Spleen (tissue), 11 donors: Measurements from ENCODE around the gene EP400. TPM values are rescaled to one million over a fixed set of nuclear protein-coding genes. Genes with fewer than 3 reads are reported as not detected.
A peak's percentile ranks its signal among the peaks of the same experiment; 100 is the strongest.

ENCODE experiments used
- DNase-seq: peaks from one replicate; pipeline ENCODE4 v3.0.0-alpha.2; 2020
- H3K27ac ChIP-seq, 8 donors: fragments of 200-600 bp; sonication (generic) in 7 of 8; 1 replicate in 4 of 8; 2 replicates in 4 of 8; pipeline versions ENCODE4 v1.5.0 to v1.8.0; 2016 to 2021; ENCODE audit warnings: inconsistent platforms in 4 of 8, mild to moderate bottlenecking in 4 of 8, moderate library complexity in 1 of 8
- H3K27me3 ChIP-seq, 7 donors: fragments of 200-600 bp; sonication (generic) in 6 of 7; replicated peaks in 1 of 7; 1 replicate in 4 of 7; 2 replicates in 3 of 7; pipeline versions ENCODE4 v1.5.0 to v1.8.0; 2016 to 2021; ENCODE audit warnings: inconsistent platforms in 3 of 7, mild to moderate bottlenecking in 1 of 7
- H3K36me3 ChIP-seq, 6 donors: fragments of 200-600 bp; sonication (generic) in 5 of 6; 1 replicate in 4 of 6; 2 replicates in 2 of 6; pipeline versions ENCODE4 v1.5.0 to v1.8.0; 2016 to 2021; ENCODE audit warnings: inconsistent platforms in 2 of 6
- H3K4me1 ChIP-seq, 6 donors: fragments of 200-600 bp; sonication (generic) in 5 of 6; 1 replicate in 3 of 6; 2 replicates in 3 of 6; pipeline versions ENCODE4 v1.5.0 to v1.8.0; 2016 to 2021; ENCODE audit warnings: inconsistent platforms in 3 of 6
- H3K4me3 ChIP-seq, 8 donors: fragments of 200-600 bp; sonication (generic) in 7 of 8; 1 replicate in 4 of 8; 2 replicates in 4 of 8; pipeline versions ENCODE4 v1.5.0 to v1.8.0; 2016 to 2021; ENCODE audit warnings: inconsistent platforms in 4 of 8, mild to moderate bottlenecking in 4 of 8, moderate library complexity in 2 of 8
- H3K9me3 ChIP-seq, 8 donors: fragments of 200-600 bp; sonication (generic) in 7 of 8; 1 replicate in 4 of 8; 2 replicates in 4 of 8; pipeline versions ENCODE4 v1.5.0 to v1.8.0; 2016 to 2021; ENCODE audit warnings: inconsistent platforms in 4 of 8
- CTCF ChIP-seq, 11 experiments: fragments of 200-600 bp in 7 of 11; fragments of 450-650 bp in 4 of 11; sonication (generic) in 4 of 11; IDR thresholded peaks in 8 of 11; conservative IDR thresholded peaks in 3 of 11; 1 replicate in 7 of 11; 2 replicates in 4 of 11; pipeline versions ENCODE4 v1.4.0 to v1.8.0; 2016 to 2021; ENCODE audit warnings: antibody characterized with exemption in 11 of 11, inconsistent platforms in 4 of 11, mild to moderate bottlenecking in 1 of 11
- POLR2A ChIP-seq, 3 donors: fragments of 450-650 bp; IDR thresholded peaks; one replicate each; pipeline ENCODE4 v1.5.1; 2017; ENCODE audit warnings: antibody characterized with exemption in 3 of 3, mild to moderate bottlenecking in 1 of 3
- POLR2AphosphoS5 ChIP-seq, 3 donors: sonication (generic); formaldehyde crosslinking; IDR thresholded peaks; one replicate each; pipeline ENCODE4 v1.5.1; 2017; ENCODE audit warnings: antibody characterized with exemption in 3 of 3
- WGBS, 5 donors: extraction: QIAGEN DNeasy Blood & Tissue Kit in 3 of 5; methylation state at CpG; one replicate each; pipeline versions ENCODE4 v1.1.5 to v1.1.7; 2013 to 2018; 5-methylcytosine and 5-hydroxymethylcytosine counted together
- intact Hi-C: fragments of 100-400 bp; cut with DNase I; formaldehyde crosslinking; loops from one replicate; pipeline ENCODE4 v1.15.0; 2023; ENCODE audit warnings: low total_unique reads
- polyA plus RNA-seq, 3 donors: library from polyadenylated mRNA; stranded (reverse); fragments of 200-250 nt; gene quantifications; one replicate each; pipeline ENCODE4 v1.2.1, GENCODE V29; 2013
- total RNA-seq, 7 donors: library from RNA; depleted of rRNA in 3 of 7; stranded (reverse); fragments of >200 nt in 3 of 7; fragmentation: NEBNext Ultra II Directional in 4 of 7; extraction: Animal tissue kit (Norgen Biotek cat#: 25700) in 4 of 7; gene quantifications; one replicate each; pipeline versions ENCODE4 v1.1.0 to v1.2.1, GENCODE V29; 2016 to 2021
- donor health status: healthy with polysubstance abuse.
- donor health status: DM: no; HTN: no; CAD: no; lungs with moderate emphysema.
- donor health status: DM: no; HTN: no; CAD: no.
- donor health status: Bipolar disorder and iron deficiency.
- donor health status: healthy.
- donor health status: DM: no; HTN: no; CAD: no.
- donor health status: DM: yes; HTN: yes; CAD: no.

EP400 gene
- total and polyA plus RNA-seq, 10 donors = 11.8 to 70.2 (median 45.6) TPM

GRCh38 chr12:131929581-131930456 is 19.9 kb upstream of the EP400 start:
- intact Hi-C loops = no loop called here
- peaks cover 11 to 57% (median 28%) of the 10 kb centered on the region in 6 donors for H3K4me1 ChIP-seq
- peak overlapping the region; percentile 15 to 96 (median 92) for H3K27ac ChIP-seq
- no peaks in the 10 kb centered on the region for H3K27me3 ChIP-seq
- H3K9me3 ChIP-seq = no peaks in the 10 kb centered on the region
- peaks cover 5 to 40% (median 34%) of the 10 kb centered on the region in 6 donors for H3K36me3 ChIP-seq
- DNase-seq = peak; percentile 90
- 0 to 2% (median 1%) methylated on average over 32 to 87 of the region's 87 CpGs for WGBS, 5 donors
- TF ChIP-seq CTCF (IDR thresholded peaks at IDR 0.05 in 8 of 11, conservative IDR thresholded peaks at IDR 0.05 in 3 of 11) (no peak), POLR2A (IDR thresholded peaks at IDR 0.05) (no peak), POLR2AphosphoS5 (IDR thresholded peaks at IDR 0.05) (peak in 2 of 3 donors; percentile 34 to 52)
- H3K4me3 ChIP-seq = peak overlapping the region; percentile 62 to 96 (median 84)

GRCh38 chr12:131930510-131930909 is 19.2 kb upstream of the EP400 start:
- TF ChIP-seq CTCF (IDR thresholded peaks at IDR 0.05 in 8 of 11, conservative IDR thresholded peaks at IDR 0.05 in 3 of 11) (no peak), POLR2AphosphoS5 (IDR thresholded peaks at IDR 0.05) (no peak), POLR2A (IDR thresholded peaks at IDR 0.05) (no peak)
- Histone ChIP-seq H3K36me3 (peaks cover 5 to 47% (median 37%) of the 10 kb centered on the region in 6 donors), H3K27ac (peak overlapping the region in 3 of 8 donors; percentile 93 to 96 (median 94)), H3K4me1 (peaks cover 10 to 50% (median 24%) of the 10 kb centered on the region in 6 donors), H3K27me3 (no peaks in the 10 kb centered on the region), H3K4me3 (peak overlapping the region; percentile 62 to 96 (median 84)), H3K9me3 (no peaks in the 10 kb centered on the region)
- 70 to 86% (median 83%) methylated on average over 9 of the region's 9 CpGs for WGBS, 5 donors
- no peak for DNase-seq
- intact Hi-C loops = no loop called here

GRCh38 chr12:131933387-131933786 is 16.4 kb upstream of the EP400 start:
- peaks cover 10 to 36% (median 17%) of the 10 kb centered on the region in 6 donors for H3K4me1 ChIP-seq
- intact Hi-C loops = no loop called here
- H3K27me3 ChIP-seq = no peaks in the 10 kb centered on the region
- no peak overlapping the region for H3K4me3 ChIP-seq
- 95 to 99% (median 98%) methylated on average over 8 of the region's 8 CpGs for WGBS, 5 donors
- H3K9me3 ChIP-seq = no peaks in the 10 kb centered on the region
- H3K36me3 ChIP-seq = peaks cover 5 to 76% (median 46%) of the 10 kb centered on the region in 6 donors
- peak; percentile 51 for DNase-seq
- H3K27ac ChIP-seq = no peak overlapping the region
- TF ChIP-seq POLR2A (IDR thresholded peaks at IDR 0.05) = no peak
- TF ChIP-seq POLR2AphosphoS5 (IDR thresholded peaks at IDR 0.05) = no peak
- no peak for TF ChIP-seq CTCF (IDR thresholded peaks at IDR 0.05 in 8 of 11, conservative IDR thresholded peaks at IDR 0.05 in 3 of 11)

- intact Hi-C loops = no loop called here
- Histone ChIP-seq H3K27ac (no peak overlapping the region), H3K4me3 (no peak overlapping the region), H3K36me3 (peaks cover 5 to 87% (median 55%) of the 10 kb centered on the region in 6 donors), H3K4me1 (peaks cover 10 to 31% (median 15%) of the 10 kb centered on the region in 6 donors), H3K27me3 (no peaks in the 10 kb centered on the region), H3K9me3 (no peaks in the 10 kb centered on the region)
- 93 to 97% (median 95%) methylated on average over 11 of the region's 11 CpGs for WGBS, 5 donors
- TF ChIP-seq CTCF (IDR thresholded peaks at IDR 0.05 in 8 of 11, conservative IDR thresholded peaks at IDR 0.05 in 3 of 11) = no peak
- TF ChIP-seq POLR2AphosphoS5 (IDR thresholded peaks at IDR 0.05) = no peak
- no peak for TF ChIP-seq POLR2A (IDR thresholded peaks at IDR 0.05)
- peak; percentile 23 for DNase-seq
Observed at GRCh38 chr12:131934535-131934934, 15.2 kb upstream of the EP400 start.
